Measurements from ENCODE around the gene WDR36.
"Not testable (repeated sequence)": the region's sequence is repeated elsewhere in the genome, so short reads cannot be mapped to it uniquely, and the experiment has no call there.

Gene WDR36

GRCh38 chr5:111141471-111141870 lies 49.3 kb downstream of the WDR36 start:
- not testable (repeated sequence) for DNase-seq

GRCh38 chr5:111142932-111143331 lies 50.8 kb downstream of the WDR36 start:
- peak; percentile 13 for DNase-seq

GRCh38 chr5:111143910-111144309 lies 51.8 kb downstream of the WDR36 start:
- no peak for DNase-seq

- DNase-seq = no peak
Measured at GRCh38 chr5:111144352-111144930, 52.3 kb downstream of the WDR36 start.

GRCh38 chr5:111146053-111146452 lies 53.9 kb downstream of the WDR36 start:
- DNase-seq = no peak

- no peak for DNase-seq
Measured at GRCh38 chr5:111147502-111147901, 55.4 kb downstream of the WDR36 start.

- no peak for DNase-seq
Measured at GRCh38 chr5:111151998-111152397, 59.9 kb downstream of the WDR36 start.

- no peak for DNase-seq
Measured at GRCh38 chr5:111153483-111153882, 61.3 kb downstream of the WDR36 start.

- no peak for DNase-seq
Measured at GRCh38 chr5:111153945-111154344, 61.8 kb downstream of the WDR36 start.

GRCh38 chr5:111158105-111158744 lies 66.1 kb downstream of the WDR36 start:
- DNase-seq = peak; percentile 81

GRCh38 chr5:111159845-111160244 lies 67.7 kb downstream of the WDR36 start:
- DNase-seq = no peak

GRCh38 chr5:111163000-111163399 lies 70.9 kb downstream of the WDR36 start:
- no peak for DNase-seq

GRCh38 chr5:111165058-111165457 lies 72.9 kb downstream of the WDR36 start:
- no peak for DNase-seq

GRCh38 chr5:111167551-111167950 lies 75.4 kb downstream of the WDR36 start:
- no peak for DNase-seq

GRCh38 chr5:111168608-111169007 lies 76.5 kb downstream of the WDR36 start:
- DNase-seq = no peak

GRCh38 chr5:111169269-111169668 lies 77.1 kb downstream of the WDR36 start:
- no peak for DNase-seq

- no peak for DNase-seq
Measured at GRCh38 chr5:111170279-111170678, 78.1 kb downstream of the WDR36 start.

GRCh38 chr5:111172504-111172903 lies 80.4 kb downstream of the WDR36 start:
- no peak for DNase-seq

- DNase-seq = no peak
Measured at GRCh38 chr5:111173476-111173875, 81.3 kb downstream of the WDR36 start.

Data from DMS53 (cell line).